Activated B cell treated with CpG ODN at 0.5 μM for 24 hours (primary cell): ENCODE measurements around the gene IPCEF1. TPM values are rescaled to one million over a fixed set of nuclear protein-coding genes. Genes with fewer than 3 reads are reported as not detected.
"Not testable (repeated sequence)": the region's sequence is repeated elsewhere in the genome, so short reads cannot be mapped to it uniquely, and the experiment has no call there.

Experiments
- ATAC-seq: fragments of 200-7000 bp; cut with Tn5 transposase; one replicate; pipeline ENCODE4 v1.10.0; 2021; ENCODE audit warnings: low read depth, mild to moderate bottlenecking, moderate library complexity
- CTCF ChIA-PET: fragments of 350-600 bp; sonication (Branson Sonifier 250); formaldehyde crosslinking; loops from one replicate; lab custom pipeline; 2021; ENCODE audit warnings: antibody characterized with exemption; lab: Charles Lee
- POLR2A ChIA-PET: fragments of 350-600 bp; sonication (Branson Sonifier 250); formaldehyde crosslinking; loops from one replicate; lab custom pipeline; 2021; ENCODE audit warnings: antibody characterized with exemption; lab: Charles Lee
- DNase-seq: peaks from one replicate; pipeline ENCODE4 v3.0.0; 2022
- H3K27ac Mint-ChIP-seq: one replicate; pipeline ENCODE4 v1.8.0; 2020; ENCODE audit warnings: mixed read lengths
- H3K27me3 Mint-ChIP-seq: one replicate; pipeline ENCODE4 v1.8.0; 2021; ENCODE audit warnings: mixed read lengths
- H3K36me3 Mint-ChIP-seq: one replicate; pipeline ENCODE4 v1.8.0; 2021; ENCODE audit warnings: low read depth, mixed read lengths
- H3K4me1 Mint-ChIP-seq: one replicate; pipeline ENCODE4 v1.8.0; 2021; ENCODE audit warnings: mixed read lengths
- H3K4me3 Mint-ChIP-seq: one replicate; pipeline ENCODE4 v1.8.0; 2020; ENCODE audit warnings: mild to moderate bottlenecking, mixed read lengths
- H3K9me3 Mint-ChIP-seq: one replicate; pipeline ENCODE4 v1.8.0; 2020; ENCODE audit warnings: mixed read lengths
- intact Hi-C: fragments of 100-400 bp; cut with micrococcal nuclease; formaldehyde crosslinking; loops from one replicate; pipeline ENCODE4 v1.15.1; 2024
- total RNA-seq: library from RNA; stranded (reverse); gene quantifications from 2 replicates; pipeline ENCODE4 v1.2.3, GENCODE V29; 2022
- TF ChIP-seq, protein P1 (sequence below): fragments of 200-600 bp; IDR thresholded peaks from one replicate; pipeline ENCODE4 v1.8.0; 2022; ENCODE audit warnings: antibody characterized with exemption, mild to moderate bottlenecking

The IPCEF1 gene
- total RNA-seq, 1 donor from 2014 or later, result 2.1 TPM

DNA sequence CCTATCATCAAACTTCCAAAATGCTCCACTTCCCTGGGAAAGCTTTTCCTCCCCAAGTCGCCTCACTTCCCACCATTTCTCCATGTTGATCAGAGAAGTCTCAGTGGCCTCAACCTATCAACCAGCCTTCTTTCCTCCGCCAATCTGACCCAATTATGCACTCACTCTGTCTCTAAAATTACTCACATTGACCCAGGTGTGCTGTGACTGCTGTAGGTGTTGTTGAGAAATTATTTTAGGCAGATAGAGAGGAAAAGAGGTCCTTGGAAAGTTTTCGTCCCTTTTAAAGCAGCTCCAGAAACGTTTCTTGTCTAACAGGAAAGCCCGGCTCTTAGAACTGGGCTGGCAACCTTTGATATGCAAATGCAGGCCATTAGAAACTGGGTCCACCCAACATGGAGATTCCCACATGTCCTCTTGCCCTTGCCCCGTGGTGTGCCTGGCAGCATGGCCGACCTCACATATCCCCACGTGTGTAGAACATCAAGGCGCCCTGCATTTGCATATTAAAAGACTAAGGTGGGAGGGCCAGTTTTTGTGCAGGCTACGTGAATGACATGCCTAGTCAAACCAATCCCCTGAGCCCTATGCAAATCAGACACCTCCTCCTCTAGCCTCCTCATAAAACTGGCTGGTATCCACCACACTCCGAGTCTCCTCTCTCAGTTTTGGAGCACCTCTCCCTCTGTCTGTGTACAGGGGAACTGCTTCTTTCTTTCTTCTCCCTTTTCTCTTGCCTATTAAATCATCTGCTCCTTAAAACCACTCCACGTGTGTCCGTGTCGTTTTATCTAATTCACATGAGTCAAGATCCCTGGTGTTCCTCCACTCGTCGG is 12.9 kb downstream of the IPCEF1 start:
- TF ChIP-seq, protein P1, sequence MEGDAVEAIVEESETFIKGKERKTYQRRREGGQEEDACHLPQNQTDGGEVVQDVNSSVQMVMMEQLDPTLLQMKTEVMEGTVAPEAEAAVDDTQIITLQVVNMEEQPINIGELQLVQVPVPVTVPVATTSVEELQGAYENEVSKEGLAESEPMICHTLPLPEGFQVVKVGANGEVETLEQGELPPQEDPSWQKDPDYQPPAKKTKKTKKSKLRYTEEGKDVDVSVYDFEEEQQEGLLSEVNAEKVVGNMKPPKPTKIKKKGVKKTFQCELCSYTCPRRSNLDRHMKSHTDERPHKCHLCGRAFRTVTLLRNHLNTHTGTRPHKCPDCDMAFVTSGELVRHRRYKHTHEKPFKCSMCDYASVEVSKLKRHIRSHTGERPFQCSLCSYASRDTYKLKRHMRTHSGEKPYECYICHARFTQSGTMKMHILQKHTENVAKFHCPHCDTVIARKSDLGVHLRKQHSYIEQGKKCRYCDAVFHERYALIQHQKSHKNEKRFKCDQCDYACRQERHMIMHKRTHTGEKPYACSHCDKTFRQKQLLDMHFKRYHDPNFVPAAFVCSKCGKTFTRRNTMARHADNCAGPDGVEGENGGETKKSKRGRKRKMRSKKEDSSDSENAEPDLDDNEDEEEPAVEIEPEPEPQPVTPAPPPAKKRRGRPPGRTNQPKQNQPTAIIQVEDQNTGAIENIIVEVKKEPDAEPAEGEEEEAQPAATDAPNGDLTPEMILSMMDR, result no peak
- peaks cover 5% of the 10 kb centered on the region for H3K9me3 Mint-ChIP-seq
- DNase-seq (no peak), ATAC-seq (no peak)
- no peaks in the 10 kb centered on the region for H3K36me3 Mint-ChIP-seq
- H3K4me3 Mint-ChIP-seq, result no peak overlapping the region
- ChIA-PET CTCF (no interaction called here), POLR2A (no interaction called here)
- H3K27ac Mint-ChIP-seq, result no peak overlapping the region
- intact Hi-C loops, result no loop called here
- no peaks in the 10 kb centered on the region for H3K4me1 Mint-ChIP-seq
- H3K27me3 Mint-ChIP-seq, result peaks cover 2% of the 10 kb centered on the region

GRCh38 chr6:154341871-154342270 is 14.7 kb downstream of the IPCEF1 start:
- no peak for ATAC-seq

DNA sequence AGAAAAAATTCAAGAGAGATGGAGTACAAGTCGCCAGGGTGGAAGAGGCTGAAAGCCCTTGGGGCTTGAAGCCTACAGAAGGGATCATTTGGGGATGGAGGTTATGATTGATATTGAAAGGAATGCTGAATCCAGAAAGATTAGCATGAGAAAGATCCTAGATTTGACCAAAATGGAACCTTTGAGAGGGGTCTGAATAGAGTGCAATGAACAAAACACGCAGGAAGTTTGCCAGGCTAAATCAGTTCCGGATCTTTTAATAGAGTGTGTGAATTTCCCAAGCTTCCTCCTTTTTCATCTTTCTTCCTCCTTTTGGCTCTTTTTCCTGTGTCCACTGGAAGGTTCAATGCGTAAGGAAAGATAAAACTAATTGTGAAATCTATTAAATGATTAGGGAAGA is 15.3 kb downstream of the IPCEF1 start:
- no peak for DNase-seq
- Mint-ChIP-seq H3K9me3 (peaks cover under 1% of the 10 kb centered on the region), H3K27me3 (no peaks in the 10 kb centered on the region), H3K27ac (no peak overlapping the region), H3K4me3 (no peak overlapping the region), H3K4me1 (no peaks in the 10 kb centered on the region), H3K36me3 (no peaks in the 10 kb centered on the region)
- TF ChIP-seq, protein P1, result no peak
- ATAC-seq, result no peak
- ChIA-PET CTCF (no interaction called here), POLR2A (no interaction called here)
- intact Hi-C loops, result no loop called here

More at GRCh38 chr6:154341871-154342270, 14.7 kb downstream of the IPCEF1 start:
- H3K4me1 Mint-ChIP-seq, result no peaks in the 10 kb centered on the region
- peaks cover 2% of the 10 kb centered on the region for H3K27me3 Mint-ChIP-seq
- TF ChIP-seq, protein P1, result no peak
- CTCF ChIA-PET, result no interaction called here
- POLR2A ChIA-PET, result no interaction called here
- no peaks in the 10 kb centered on the region for H3K36me3 Mint-ChIP-seq
- H3K27ac Mint-ChIP-seq, result no peak overlapping the region
- DNase-seq, result no peak
- peaks cover 5% of the 10 kb centered on the region for H3K9me3 Mint-ChIP-seq
- intact Hi-C loops, result no loop called here
- no peak overlapping the region for H3K4me3 Mint-ChIP-seq

DNA sequence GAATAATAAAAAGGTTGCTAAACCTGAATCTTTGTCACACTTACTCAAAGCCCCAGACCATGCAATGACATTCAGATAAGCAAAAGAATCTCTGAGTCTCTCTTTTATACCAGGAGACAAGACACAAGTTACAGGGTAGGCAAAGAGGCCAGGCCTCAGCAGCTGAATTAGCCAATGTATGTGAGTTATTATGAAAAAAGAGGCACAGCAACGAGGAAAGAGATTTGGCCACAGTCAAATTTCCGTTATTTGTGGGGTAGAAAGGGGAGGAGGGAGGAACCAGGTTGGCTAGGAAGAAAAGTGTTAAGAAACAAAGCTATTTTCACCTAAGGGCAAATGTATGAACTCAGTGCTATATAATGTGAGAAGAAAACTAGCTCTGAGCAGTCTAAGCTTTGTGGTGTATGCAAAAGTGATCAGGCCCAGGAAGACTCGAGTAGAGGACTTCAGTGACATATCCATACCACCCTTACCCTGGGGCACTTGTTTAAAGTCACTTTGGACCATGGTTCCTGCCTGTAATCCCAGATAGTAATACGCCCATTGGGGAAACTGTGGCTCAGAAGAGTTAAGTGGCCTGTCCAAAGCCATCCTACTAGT is 19.1 kb downstream of the IPCEF1 start:
- Mint-ChIP-seq H3K9me3 (peaks cover 2% of the 10 kb centered on the region), H3K4me1 (no peaks in the 10 kb centered on the region), H3K27me3 (no peaks in the 10 kb centered on the region), H3K36me3 (no peaks in the 10 kb centered on the region), H3K4me3 (no peak overlapping the region), H3K27ac (no peak overlapping the region)
- ChIA-PET POLR2A (no interaction called here), CTCF (no interaction called here)
- intact Hi-C loops, result no loop called here
- DNase-seq (no peak), ATAC-seq (no peak)
- TF ChIP-seq, protein P1, result no peak

DNA sequence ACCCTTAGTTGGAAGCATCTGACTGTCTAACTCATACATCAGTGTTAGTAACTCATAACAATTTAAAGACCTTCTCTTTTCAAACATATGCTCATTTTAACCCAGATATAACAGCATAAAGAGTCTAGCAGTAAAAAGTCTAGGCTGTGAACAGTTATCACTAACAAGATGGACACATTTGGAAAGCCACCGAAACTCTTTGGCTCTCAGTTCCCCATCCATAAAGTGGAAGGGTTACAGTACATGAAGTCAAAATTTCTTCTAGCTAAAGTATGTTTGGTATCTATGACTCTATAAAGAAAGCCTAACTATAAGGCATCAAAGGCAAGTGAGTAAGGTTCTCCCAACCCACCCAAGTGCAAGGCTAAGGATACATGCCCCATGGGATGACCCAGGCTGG is 22.5 kb downstream of the IPCEF1 start:
- H3K27ac Mint-ChIP-seq, intact Hi-C loops: not testable (repeated sequence)

More for the DNA sequence above, 22.5 kb downstream of the IPCEF1 start:
- H3K9me3 Mint-ChIP-seq, DNase-seq, H3K4me3 Mint-ChIP-seq, H3K36me3 Mint-ChIP-seq, H3K4me1 Mint-ChIP-seq, H3K27me3 Mint-ChIP-seq, POLR2A ChIA-PET, ATAC-seq: not testable (repeated sequence)
- CTCF ChIA-PET, result interaction anchor here (0.7 kb wide), 1 partner anchor 57 kb away, joined by 3 read pairs; no protein-coding TSS in a partner anchor
